ENCODE data around the gene DCANP1.
"Not testable (repeated sequence)": the region's sequence is repeated elsewhere in the genome, so short reads cannot be mapped to it uniquely, and the experiment has no call there.

Gene DCANP1, protein sequence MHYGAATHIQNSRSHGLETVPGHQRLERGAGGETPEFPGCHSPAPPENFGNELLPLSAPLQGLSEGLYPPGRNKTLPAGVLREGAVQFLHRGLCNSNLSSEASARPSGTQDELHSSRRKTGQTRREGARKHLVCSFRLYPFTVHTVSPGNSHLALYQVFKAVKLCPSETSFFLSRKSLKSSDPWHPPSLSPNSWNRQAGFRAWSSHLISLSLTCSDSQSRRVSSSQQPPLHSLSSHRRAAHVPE

DNA sequence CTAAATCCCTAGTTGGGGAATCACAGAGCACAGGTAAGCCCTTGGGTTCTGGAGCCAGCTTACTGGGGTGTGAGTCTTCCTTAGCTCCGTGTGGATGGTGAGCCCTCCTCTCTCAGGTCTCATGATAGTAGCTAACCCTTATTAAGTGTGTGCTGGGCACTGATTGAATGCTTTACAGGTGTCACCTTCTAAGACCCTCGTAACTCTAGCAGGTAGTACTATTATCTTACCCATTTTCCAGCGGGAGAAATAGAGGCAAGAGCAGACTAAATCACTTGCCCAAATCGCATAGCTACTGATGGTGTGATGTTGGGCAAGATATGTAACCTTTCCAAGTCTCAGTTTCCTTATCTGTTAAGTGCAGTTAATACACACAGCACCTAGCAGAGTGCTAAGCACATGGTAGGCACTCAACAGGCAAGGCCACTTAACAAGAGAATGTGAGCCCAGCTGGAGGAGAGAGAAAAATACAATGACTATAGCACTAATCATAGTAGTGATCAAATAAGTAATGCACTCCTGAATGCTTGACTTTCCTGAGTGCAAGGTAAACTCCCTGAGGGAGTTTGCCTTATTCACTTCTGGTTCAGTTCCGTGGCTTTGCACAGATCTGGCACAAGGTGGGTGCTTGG lies at the start of gene DCANP1:
TSS of gene DCANP1 (minus strand) at position 51 of the 632 bp plus-strand sequence. CDS start 240 bp downstream, outside the sequence.
- TF ChIP-seq, protein P1, sequence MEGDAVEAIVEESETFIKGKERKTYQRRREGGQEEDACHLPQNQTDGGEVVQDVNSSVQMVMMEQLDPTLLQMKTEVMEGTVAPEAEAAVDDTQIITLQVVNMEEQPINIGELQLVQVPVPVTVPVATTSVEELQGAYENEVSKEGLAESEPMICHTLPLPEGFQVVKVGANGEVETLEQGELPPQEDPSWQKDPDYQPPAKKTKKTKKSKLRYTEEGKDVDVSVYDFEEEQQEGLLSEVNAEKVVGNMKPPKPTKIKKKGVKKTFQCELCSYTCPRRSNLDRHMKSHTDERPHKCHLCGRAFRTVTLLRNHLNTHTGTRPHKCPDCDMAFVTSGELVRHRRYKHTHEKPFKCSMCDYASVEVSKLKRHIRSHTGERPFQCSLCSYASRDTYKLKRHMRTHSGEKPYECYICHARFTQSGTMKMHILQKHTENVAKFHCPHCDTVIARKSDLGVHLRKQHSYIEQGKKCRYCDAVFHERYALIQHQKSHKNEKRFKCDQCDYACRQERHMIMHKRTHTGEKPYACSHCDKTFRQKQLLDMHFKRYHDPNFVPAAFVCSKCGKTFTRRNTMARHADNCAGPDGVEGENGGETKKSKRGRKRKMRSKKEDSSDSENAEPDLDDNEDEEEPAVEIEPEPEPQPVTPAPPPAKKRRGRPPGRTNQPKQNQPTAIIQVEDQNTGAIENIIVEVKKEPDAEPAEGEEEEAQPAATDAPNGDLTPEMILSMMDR (IDR thresholded peaks at IDR 0.05; ENCODE audit: low read depth, low read length): no peak
- H3K4me3 ChIP-seq (ENCODE audit: low read depth, low read length): no peak within 1 kb of the TSS

DNA sequence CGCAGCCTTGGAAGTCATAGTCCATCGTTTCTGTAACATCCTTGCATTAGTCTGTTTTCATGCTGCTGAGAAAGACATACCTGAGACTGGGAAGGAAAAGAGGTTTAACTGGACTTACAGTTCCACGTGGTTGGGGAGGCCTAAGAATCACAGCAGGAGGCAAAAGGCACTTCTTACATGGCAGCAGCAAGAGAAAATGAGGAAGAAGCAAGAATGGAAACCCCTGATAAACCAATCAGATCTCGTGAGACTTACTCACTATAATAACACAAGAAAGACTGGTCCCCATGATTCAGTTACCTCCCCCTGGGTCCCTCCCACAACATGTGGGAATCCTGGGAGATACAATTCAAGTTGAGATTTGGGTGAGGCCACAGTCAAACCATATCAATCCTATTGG lies 48.4 kb upstream of the DCANP1 start:
- H3K4me3 ChIP-seq (ENCODE audit: low read depth, low read length): not testable (repeated sequence)

DNA sequence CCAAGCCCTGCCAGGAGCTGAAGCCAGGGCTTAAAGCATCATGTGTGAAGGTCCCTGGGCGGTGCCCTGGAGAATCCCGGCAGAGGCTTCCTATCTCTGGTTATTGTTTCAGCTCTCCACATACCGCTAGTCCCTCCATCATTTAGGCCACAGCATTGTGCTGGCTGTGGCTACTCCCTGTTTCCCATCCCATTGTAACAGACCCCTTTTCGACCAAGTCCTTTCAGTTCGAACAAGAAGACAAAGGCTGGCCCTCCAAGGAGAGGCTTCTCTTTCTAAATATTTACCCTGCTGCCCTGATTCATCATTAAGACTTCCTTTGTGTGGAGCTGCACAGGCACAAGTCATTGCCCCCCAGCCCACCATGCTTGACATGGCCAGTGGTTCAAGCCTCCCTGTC lies 47.0 kb upstream of the DCANP1 start:
- H3K4me3 ChIP-seq (ENCODE audit: low read depth, low read length): no peak overlapping the region
- TF ChIP-seq, protein P1 (IDR thresholded peaks at IDR 0.05; ENCODE audit: low read depth, low read length): no peak

DNA sequence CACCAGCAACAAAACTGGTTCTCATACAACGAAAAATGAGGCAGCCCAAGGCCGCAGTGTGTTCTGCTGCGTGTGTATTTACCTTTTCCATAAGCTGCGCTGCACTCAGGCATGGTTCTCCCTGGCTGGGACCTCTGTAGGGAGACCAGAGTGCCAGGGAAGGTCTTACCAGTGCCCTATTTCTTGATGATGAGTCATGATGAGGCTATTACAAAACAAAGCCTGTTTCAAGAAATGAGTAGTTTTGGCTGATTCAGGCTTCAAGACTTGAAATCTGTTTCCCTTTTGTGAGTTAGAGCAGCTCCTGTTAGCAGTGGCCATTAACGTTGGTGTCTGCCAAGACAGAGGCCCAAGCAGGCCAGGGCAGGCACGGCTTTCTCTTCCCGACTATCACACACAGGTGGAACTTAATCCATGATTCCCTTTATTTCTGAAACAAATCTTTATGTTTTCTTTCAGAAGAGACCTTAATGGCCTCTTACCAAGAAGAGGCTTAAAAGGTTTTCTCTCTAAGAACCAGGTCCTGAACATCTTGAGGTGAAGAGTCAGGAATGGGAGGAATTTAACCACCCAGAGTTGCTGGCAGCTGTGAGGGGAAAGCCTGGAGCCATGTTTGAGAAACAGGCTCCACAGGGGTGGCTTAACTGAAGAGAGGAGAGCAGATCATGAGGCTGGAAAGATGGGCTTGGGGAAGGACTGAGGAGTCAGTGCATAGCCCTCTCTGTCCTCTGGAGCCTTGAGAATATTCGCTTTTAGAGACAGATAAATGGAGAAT lies 46.4 kb upstream of the DCANP1 start:
- TF ChIP-seq, protein P1 (IDR thresholded peaks at IDR 0.05; ENCODE audit: low read depth, low read length): no peak
- H3K4me3 ChIP-seq (ENCODE audit: low read depth, low read length): no peak overlapping the region

DNA sequence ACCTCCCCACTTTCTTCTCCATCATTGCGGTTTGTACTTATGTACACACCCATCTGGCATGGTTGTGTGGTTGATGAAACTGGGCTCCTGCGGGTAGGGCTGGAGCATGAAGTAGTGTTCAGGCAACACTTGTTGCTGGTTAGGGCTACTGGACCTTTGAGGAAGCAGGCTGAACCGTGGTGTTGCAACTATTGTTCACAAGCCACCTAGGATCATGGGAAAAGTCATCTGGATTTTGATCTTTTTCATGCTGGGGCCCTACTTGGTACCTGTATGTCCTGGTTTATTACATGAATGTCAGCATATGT lies 45.1 kb upstream of the DCANP1 start:
- H3K4me3 ChIP-seq (ENCODE audit: low read depth, low read length): no peak overlapping the region
- TF ChIP-seq, protein P1 (IDR thresholded peaks at IDR 0.05; ENCODE audit: low read depth, low read length): no peak

DNA sequence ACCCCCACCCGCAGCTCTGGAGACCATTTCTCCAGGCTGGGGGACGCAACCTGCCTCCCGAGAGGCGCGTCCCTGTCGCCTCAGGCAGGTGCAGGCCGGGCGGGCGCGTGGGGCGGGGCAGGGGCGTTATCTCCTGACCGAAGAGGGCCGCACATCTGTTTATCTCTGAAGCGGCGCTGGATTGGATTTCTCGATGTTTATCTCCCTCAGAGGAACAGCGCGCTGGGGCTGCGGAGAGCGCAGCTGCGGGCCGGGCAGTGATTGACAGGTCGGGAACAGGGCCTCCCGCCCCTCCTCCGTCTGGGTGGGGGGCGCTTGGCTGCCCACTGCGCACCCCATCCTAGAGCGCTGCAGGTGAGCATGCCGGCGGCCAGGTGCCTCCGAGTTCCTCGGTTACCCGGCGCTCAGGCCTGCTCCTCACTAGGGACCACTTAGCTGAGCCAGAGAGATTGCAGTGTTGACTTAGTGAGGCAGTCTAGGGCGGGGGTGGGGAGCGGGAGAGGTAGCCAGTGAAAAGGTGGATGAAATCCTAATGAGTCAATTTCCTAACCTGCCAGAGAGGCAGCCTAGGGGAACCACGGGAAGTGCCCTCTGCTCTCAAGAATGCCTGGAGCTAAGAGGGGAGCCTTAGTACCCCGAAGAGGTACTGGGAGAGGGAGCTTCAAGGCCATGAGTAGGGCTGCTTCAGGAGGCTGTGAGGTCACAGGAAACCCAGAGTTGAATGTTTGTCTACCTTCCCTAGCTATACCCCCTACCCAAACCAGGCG lies 44.6 kb upstream of the DCANP1 start:
- no peak overlapping the region for H3K4me3 ChIP-seq (ENCODE audit: low read depth, low read length)

DNA sequence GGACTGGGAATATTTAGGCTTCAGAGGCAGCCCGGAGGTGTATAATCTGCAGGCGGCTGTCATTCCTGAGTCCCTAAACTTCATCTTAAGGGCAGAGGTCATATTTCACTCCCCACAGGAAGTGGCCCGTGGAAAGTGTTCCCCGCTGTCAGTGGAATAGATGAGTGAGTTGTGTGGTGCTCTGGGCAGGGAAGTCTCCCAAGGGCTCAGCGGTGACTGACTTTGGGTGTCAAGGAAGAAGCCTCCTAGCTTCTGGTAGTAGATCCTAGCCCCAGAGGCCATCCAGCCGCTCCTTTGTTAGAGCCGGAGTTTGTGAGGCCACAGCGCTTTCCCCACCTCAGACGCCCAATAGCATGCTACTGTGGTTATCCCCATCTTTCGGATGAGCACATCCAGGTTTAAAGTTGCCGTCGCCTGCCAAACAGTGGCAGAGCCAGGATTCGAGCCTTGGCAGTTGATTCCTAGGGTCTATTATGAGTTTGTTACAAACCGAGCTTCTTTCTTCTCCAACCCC lies 43.9 kb upstream of the DCANP1 start:
- TF ChIP-seq, protein P1 (IDR thresholded peaks at IDR 0.05; ENCODE audit: low read depth, low read length): no peak
- H3K4me3 ChIP-seq (ENCODE audit: low read depth, low read length): no peak overlapping the region

More for the DNA sequence above, 44.6 kb upstream of the DCANP1 start:
- TF ChIP-seq, protein P1 (IDR thresholded peaks at IDR 0.05; ENCODE audit: low read depth, low read length): no peak
